Mesenchymal stem cell (in vitro differentiated cells and primary cell): ENCODE data around the gene ZC3H18.

Experiments
- DNase-seq: peaks from one replicate; pipeline ENCODE4 v3.0.0-alpha.2; 2013
- H2AFZ ChIP-seq: one replicate; pipeline ENCODE4 v1.6.1; 2013; ENCODE audit warnings: low read depth, mild to moderate bottlenecking, control low read depth, inconsistent platforms, low read length, moderate library complexity
- H2AK5ac ChIP-seq: 2 replicates; pipeline ENCODE4 v1.6.1; 2013; ENCODE audit warnings: low read length, moderate library complexity, mild to moderate bottlenecking, inconsistent platforms; ENCODE audit not compliant: severe bottlenecking
- H2BK120ac ChIP-seq: one replicate; pipeline ENCODE4 v1.6.1; 2013; ENCODE audit warnings: low read depth, mild to moderate bottlenecking, inconsistent platforms, low read length, moderate library complexity
- H2BK12ac ChIP-seq, 2 experiments: one replicate each; pipeline ENCODE4 v1.6.1; 2013; ENCODE audit warnings: inconsistent platforms in 2 of 2, low read length in 2 of 2, mild to moderate bottlenecking in 2 of 2, moderate library complexity in 2 of 2, control low read depth in 1 of 2
- H2BK15ac ChIP-seq: one replicate; pipeline ENCODE4 v1.6.1; 2013; ENCODE audit warnings: mild to moderate bottlenecking, low read depth, inconsistent platforms; ENCODE audit not compliant: poor library complexity, severe bottlenecking
- H2BK5ac ChIP-seq: 2 replicates; pipeline ENCODE4 v1.6.1; 2013; ENCODE audit warnings: low read depth, mild to moderate bottlenecking, low read length, control low read depth, inconsistent platforms; ENCODE audit not compliant: poor library complexity, severe bottlenecking
- H3K14ac ChIP-seq, 2 experiments: one replicate each; pipeline ENCODE4 v1.6.1; 2013; ENCODE audit warnings: inconsistent platforms in 2 of 2, low read length in 2 of 2, control low read depth in 1 of 2, mild to moderate bottlenecking in 1 of 2, moderate library complexity in 1 of 2
- H3K18ac ChIP-seq, 2 experiments: one replicate each; pipeline ENCODE4 v1.6.1; 2013; ENCODE audit warnings: inconsistent platforms in 2 of 2, low read length in 2 of 2, control low read depth in 1 of 2, low read depth in 1 of 2, mild to moderate bottlenecking in 1 of 2
- H3K23ac ChIP-seq, 2 experiments: one replicate each; pipeline ENCODE4 v1.6.1; 2013; ENCODE audit warnings: inconsistent platforms in 2 of 2, low read length in 2 of 2, mild to moderate bottlenecking in 2 of 2, moderate library complexity in 2 of 2, control low read depth in 1 of 2
- H3K27ac ChIP-seq: 2 replicates; pipeline ENCODE4 v1.5.1; 2013; ENCODE audit warnings: mild to moderate bottlenecking, moderate library complexity, low read length, control low read depth, inconsistent platforms; ENCODE audit not compliant: poor library complexity, severe bottlenecking
- H3K27me3 ChIP-seq, 2 experiments: 2 replicates each; pipeline versions ENCODE4 v1.6.1 to v1.7.0; 2013; ENCODE audit warnings: low read length in 2 of 2, mild to moderate bottlenecking in 2 of 2, moderate library complexity in 2 of 2, control low read depth in 1 of 2, inconsistent platforms in 1 of 2; ENCODE audit not compliant: control insufficient read depth in 1 of 2, insufficient read depth in 1 of 2
- H3K36me3 ChIP-seq, 2 experiments: 2 replicates each; pipeline versions ENCODE4 v1.6.1 to v1.7.0; 2013; ENCODE audit warnings: low read length in 2 of 2, control low read depth in 1 of 2, inconsistent platforms in 1 of 2, low read depth in 1 of 2, mild to moderate bottlenecking in 1 of 2; ENCODE audit not compliant: insufficient read depth in 2 of 2, control insufficient read depth in 1 of 2
- H3K4ac ChIP-seq, 2 experiments: one replicate each; pipeline ENCODE4 v1.6.1; 2013; ENCODE audit warnings: inconsistent platforms in 2 of 2, low read length in 2 of 2, mild to moderate bottlenecking in 2 of 2, moderate library complexity in 2 of 2, control low read depth in 1 of 2, low read depth in 1 of 2
- H3K4me1 ChIP-seq: 2 replicates; pipeline ENCODE4 v1.6.1; 2013; ENCODE audit warnings: low read depth, low read length, control low read depth; ENCODE audit not compliant: control insufficient read depth, insufficient read depth
- H3K4me2 ChIP-seq: 2 replicates; pipeline ENCODE4 v1.6.1; 2013; ENCODE audit warnings: low read length, mild to moderate bottlenecking, inconsistent platforms; ENCODE audit not compliant: poor library complexity, severe bottlenecking
- H3K4me3 ChIP-seq, 2 experiments: 2 replicates each; pipeline versions ENCODE4 v1.5.1 to v1.7.0; 2013; ENCODE audit warnings: low read length in 2 of 2, mild to moderate bottlenecking in 2 of 2, control low read depth in 1 of 2, low read depth in 1 of 2; ENCODE audit not compliant: insufficient read depth in 1 of 2
- H3K79me1 ChIP-seq: replicated peaks from 2 replicates; pipeline ENCODE4 v1.6.1; 2013; ENCODE audit warnings: mild to moderate bottlenecking, control low read depth, low read length, inconsistent platforms; ENCODE audit not compliant: poor library complexity, severe bottlenecking
- H3K9ac ChIP-seq: 2 replicates; pipeline ENCODE4 v1.7.0; 2013; ENCODE audit warnings: mild to moderate bottlenecking, low read length, moderate library complexity
- H3K9me3 ChIP-seq: 2 replicates; pipeline ENCODE4 v1.7.0; 2013; ENCODE audit warnings: mild to moderate bottlenecking, low read length; ENCODE audit not compliant: control insufficient read depth
- H4K8ac ChIP-seq: one replicate; pipeline ENCODE4 v1.6.1; 2013; ENCODE audit warnings: inconsistent platforms, mild to moderate bottlenecking, low read length, moderate library complexity
- H4K91ac ChIP-seq: one replicate; pipeline ENCODE4 v1.6.1; 2013; ENCODE audit warnings: mild to moderate bottlenecking, low read length, inconsistent platforms
- WGBS: methylation state at CpG from one replicate; pipeline ENCODE4 v1.1.7; 2013; ENCODE audit warnings: mixed read lengths; 5-methylcytosine and 5-hydroxymethylcytosine counted together

ZC3H18 gene

DNA sequence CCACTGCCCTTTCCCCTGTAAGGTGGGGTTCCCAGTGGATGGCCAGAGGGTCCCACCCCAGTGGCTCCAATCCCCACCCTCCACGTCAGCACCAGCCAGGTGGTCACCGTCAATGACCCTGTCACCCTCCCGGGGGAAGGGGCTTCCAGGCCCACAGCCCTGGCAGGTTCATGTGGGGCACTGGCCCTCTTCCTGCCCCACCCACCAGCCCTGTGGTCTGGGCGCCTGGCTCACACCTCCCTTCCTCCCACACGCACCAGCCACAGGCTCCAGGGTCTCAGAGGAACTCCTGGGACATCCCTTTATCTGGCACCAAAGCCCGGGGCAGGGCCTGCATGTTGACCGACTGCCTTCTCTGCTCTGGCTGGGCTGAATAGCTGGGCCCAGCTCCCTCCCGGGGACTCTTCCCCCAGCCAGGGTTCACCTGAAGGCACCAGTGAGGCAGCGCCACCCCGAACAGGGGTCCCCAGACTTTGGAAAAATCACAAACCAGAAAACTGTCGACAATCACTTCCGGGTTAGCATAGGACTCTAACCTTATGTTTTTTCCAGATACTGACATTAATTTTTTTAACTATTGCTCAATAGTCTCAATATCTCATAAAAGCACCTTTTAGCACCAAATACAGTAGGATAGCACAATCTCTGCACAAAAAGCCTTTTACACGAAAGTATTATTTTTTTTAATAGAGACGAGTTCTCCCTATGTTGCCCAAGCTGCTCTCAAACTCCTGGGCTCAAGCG, 21.9 kb upstream of the ZC3H18 start:
- Histone ChIP-seq H2AK5ac (no peak overlapping the region), H3K27me3 (peaks cover 37 to 65% of the 10 kb centered on the region in 2 experiments), H3K27ac (no peak overlapping the region), H3K14ac (no peak overlapping the region), H3K79me1 (no peaks in the 10 kb centered on the region), H3K4me3 (no peak overlapping the region), H2BK5ac (no peak overlapping the region), H2BK12ac (no peak overlapping the region), H3K4me2 (no peak overlapping the region), H3K18ac (no peak overlapping the region), H3K9me3 (peaks cover 27% of the 10 kb centered on the region), H3K23ac (no peak overlapping the region), H3K4me1 (peaks cover 4% of the 10 kb centered on the region), H2BK15ac (peak overlapping the region; percentile 48), H4K8ac (no peak overlapping the region), H2AFZ (no peak overlapping the region), H3K36me3 (peaks cover 0 to 3% of the 10 kb centered on the region in 2 experiments), H2BK120ac (no peak overlapping the region), H4K91ac (no peak overlapping the region), H3K4ac (no peak overlapping the region), H3K9ac (no peak overlapping the region)
- 79% methylated on average over 15 of the region's 15 CpGs for WGBS
- DNase-seq, result no peak

DNA sequence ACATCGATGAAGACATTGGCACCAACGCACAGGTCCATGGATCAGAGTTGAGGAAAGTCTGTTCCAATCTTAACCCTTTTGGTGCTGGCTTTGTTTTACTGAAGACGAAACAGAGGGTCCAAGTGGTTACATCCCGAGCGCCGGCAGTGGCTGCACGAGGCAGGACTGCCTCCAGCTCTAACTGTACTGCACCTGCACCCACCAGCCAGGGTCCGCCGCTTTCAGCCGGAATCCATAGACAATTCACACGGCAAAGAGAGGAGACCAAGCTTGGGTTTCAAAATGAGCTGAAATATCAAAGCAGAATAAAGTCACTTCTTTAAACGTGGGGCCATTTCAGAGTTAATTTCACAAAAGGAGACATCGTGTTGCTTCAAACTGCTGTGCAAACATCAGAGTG, 21.2 kb upstream of the ZC3H18 start:
- DNase-seq, result no peak
- Histone ChIP-seq H3K9me3 (peaks cover 20% of the 10 kb centered on the region), H3K4me2 (no peak overlapping the region), H3K4me1 (peaks cover 6% of the 10 kb centered on the region), H3K14ac (no peak overlapping the region), H3K9ac (no peak overlapping the region), H2BK5ac (peak overlapping the region; percentile 50), H3K36me3 (peaks cover 0 to 3% of the 10 kb centered on the region in 2 experiments), H3K4ac (no peak overlapping the region), H3K27ac (no peak overlapping the region), H2AK5ac (no peak overlapping the region), H2BK12ac (no peak overlapping the region), H4K91ac (no peak overlapping the region), H2BK15ac (no peak overlapping the region), H2AFZ (no peak overlapping the region), H3K27me3 (peaks cover 43 to 72% of the 10 kb centered on the region in 2 experiments), H3K23ac (no peak overlapping the region), H3K79me1 (no peaks in the 10 kb centered on the region), H3K18ac (no peak overlapping the region), H2BK120ac (no peak overlapping the region), H4K8ac (no peak overlapping the region), H3K4me3 (no peak overlapping the region)
- 84% methylated on average over 13 of the region's 13 CpGs for WGBS

DNA sequence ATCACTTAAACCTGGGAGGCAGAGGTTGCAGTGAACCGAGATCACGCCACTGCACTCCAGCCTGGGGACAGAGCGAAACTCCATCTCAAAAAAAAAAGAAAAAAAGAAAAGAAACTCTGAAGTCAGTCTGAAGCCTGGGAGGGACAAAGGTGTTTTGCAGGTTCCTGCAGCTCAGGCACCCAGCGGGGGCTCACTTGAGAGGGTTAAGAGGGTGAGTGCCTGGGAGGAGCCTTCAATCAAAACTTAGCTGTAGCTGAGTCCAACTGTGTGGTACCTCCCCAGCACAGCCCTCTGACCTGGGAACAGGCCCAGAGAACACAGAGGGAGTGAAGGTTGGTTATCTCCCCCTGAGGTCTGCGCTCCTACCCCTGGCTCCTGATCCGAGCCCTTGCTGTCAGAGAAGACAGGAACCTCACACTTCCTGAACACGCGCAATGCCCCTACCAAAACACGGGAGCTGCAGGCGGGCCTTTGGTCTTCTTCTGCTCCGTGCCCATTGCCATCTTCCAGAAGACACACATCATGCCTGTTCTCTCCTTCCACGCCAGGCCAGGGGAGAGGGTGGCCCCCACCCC, 20.4 kb upstream of the ZC3H18 start:
- H2AK5ac ChIP-seq, result no peak overlapping the region
- H3K23ac ChIP-seq, result no peak overlapping the region
- no peak overlapping the region for H3K4ac ChIP-seq
- no peak overlapping the region for H2BK120ac ChIP-seq
- no peak for DNase-seq
- no peak overlapping the region for H4K8ac ChIP-seq
- H3K4me1 ChIP-seq, result peaks cover 6% of the 10 kb centered on the region
- peaks cover 50 to 80% of the 10 kb centered on the region in 2 experiments for H3K27me3 ChIP-seq
- peaks cover 15% of the 10 kb centered on the region for H3K9me3 ChIP-seq
- H2BK15ac ChIP-seq, result no peak overlapping the region
- H3K4me3 ChIP-seq, result no peak overlapping the region
- no peak overlapping the region for H4K91ac ChIP-seq
- WGBS, result 66% methylated on average over 12 of the region's 12 CpGs
- H3K18ac ChIP-seq, result no peak overlapping the region
- no peak overlapping the region for H2BK5ac ChIP-seq
- H3K4me2 ChIP-seq, result no peak overlapping the region
- no peak overlapping the region for H3K9ac ChIP-seq
- no peak overlapping the region for H3K27ac ChIP-seq
- no peak overlapping the region for H3K14ac ChIP-seq
- peaks cover 0 to 3% of the 10 kb centered on the region in 2 experiments for H3K36me3 ChIP-seq
- H2AFZ ChIP-seq, result no peak overlapping the region
- no peaks in the 10 kb centered on the region for H3K79me1 ChIP-seq
- H2BK12ac ChIP-seq, result no peak overlapping the region

DNA sequence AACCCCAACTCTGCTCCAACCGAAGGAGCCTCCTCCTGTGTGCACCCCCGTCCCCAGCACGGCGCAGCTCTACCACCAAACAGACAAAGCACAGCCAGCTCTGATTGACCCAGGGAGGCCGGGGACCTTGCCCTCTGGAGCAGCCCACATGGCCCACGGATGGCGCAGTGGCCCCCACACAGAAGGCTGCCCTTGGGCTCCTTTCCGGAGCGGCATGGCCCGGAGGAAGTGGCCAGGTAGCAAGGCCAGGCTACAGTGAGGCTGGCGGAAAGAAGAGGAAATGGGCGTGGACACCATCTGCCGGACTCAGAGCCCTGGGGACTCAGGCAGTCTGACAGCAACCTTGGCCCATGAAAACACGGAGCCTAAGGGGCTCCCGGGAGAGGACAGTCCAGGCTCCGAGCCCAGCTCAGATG, 19.9 kb upstream of the ZC3H18 start:
- no peak overlapping the region for H2AFZ ChIP-seq
- H3K27ac ChIP-seq, result no peak overlapping the region
- H2BK5ac ChIP-seq, result no peak overlapping the region
- DNase-seq, result no peak
- no peak overlapping the region for H3K23ac ChIP-seq
- H3K4me2 ChIP-seq, result no peak overlapping the region
- H3K9ac ChIP-seq, result no peak overlapping the region
- no peak overlapping the region for H2BK15ac ChIP-seq
- H3K4me1 ChIP-seq, result peaks cover 6% of the 10 kb centered on the region
- no peak overlapping the region for H3K4ac ChIP-seq
- no peak overlapping the region for H2AK5ac ChIP-seq
- no peak overlapping the region for H4K8ac ChIP-seq
- peaks cover 11% of the 10 kb centered on the region for H3K9me3 ChIP-seq
- no peak overlapping the region for H2BK12ac ChIP-seq
- WGBS, result 78% methylated on average over 16 of the region's 16 CpGs
- H3K14ac ChIP-seq, result no peak overlapping the region
- H3K79me1 ChIP-seq, result no peaks in the 10 kb centered on the region
- no peak overlapping the region for H4K91ac ChIP-seq
- no peak overlapping the region for H3K18ac ChIP-seq
- peaks cover 0 to 3% of the 10 kb centered on the region in 2 experiments for H3K36me3 ChIP-seq
- H3K4me3 ChIP-seq, result no peak overlapping the region
- no peak overlapping the region for H2BK120ac ChIP-seq
- H3K27me3 ChIP-seq, result peaks cover 55 to 80% of the 10 kb centered on the region in 2 experiments
